ACC112 (cell line): ENCODE results near the gene ETV2.

Source experiments
- H2AFZ ChIP-seq: fragments of 200-600 bp; sonication (generic); one replicate; pipeline ENCODE4 v1.6.0; 2017; ENCODE audit warnings: antibody characterized with exemption, low read length; ENCODE audit not compliant: unreplicated experiment
- H3K27ac ChIP-seq: fragments of 200-600 bp; sonication (generic); 2 replicates; pipeline ENCODE4 v1.5.1; 2014; ENCODE audit warnings: low read depth, mild to moderate bottlenecking, antibody characterized with exemption, low read length, moderate library complexity
- H3K27me3 ChIP-seq: fragments of 200-600 bp; sonication (generic); 2 replicates; pipeline ENCODE4 v1.6.1; 2014; ENCODE audit warnings: mild to moderate bottlenecking, antibody characterized with exemption, low read length, moderate library complexity, mixed read lengths; ENCODE audit not compliant: insufficient read depth
- H3K36me3 ChIP-seq: fragments of 200-600 bp; sonication (generic); 2 replicates; pipeline ENCODE4 v1.6.1; 2016; ENCODE audit warnings: mild to moderate bottlenecking, antibody characterized with exemption, low read length, moderate library complexity, mixed read lengths; ENCODE audit not compliant: insufficient read depth
- H3K4me1 ChIP-seq: fragments of 200-600 bp; sonication (generic); one replicate; pipeline ENCODE4 v1.6.1; 2016; ENCODE audit warnings: low read length, mixed read lengths; ENCODE audit not compliant: insufficient read depth, unreplicated experiment, control insufficient read depth
- H3K4me3 ChIP-seq: fragments of 200-600 bp; sonication (generic); 2 replicates; pipeline ENCODE4 v1.5.1; 2014; ENCODE audit warnings: mild to moderate bottlenecking, low read depth, low read length
- H3K79me2 ChIP-seq: fragments of 200-600 bp; sonication (generic); one replicate; pipeline ENCODE4 v1.6.0; 2016; ENCODE audit warnings: low read length; ENCODE audit not compliant: control insufficient read depth, unreplicated experiment, insufficient read depth

ETV2 gene

DNA sequence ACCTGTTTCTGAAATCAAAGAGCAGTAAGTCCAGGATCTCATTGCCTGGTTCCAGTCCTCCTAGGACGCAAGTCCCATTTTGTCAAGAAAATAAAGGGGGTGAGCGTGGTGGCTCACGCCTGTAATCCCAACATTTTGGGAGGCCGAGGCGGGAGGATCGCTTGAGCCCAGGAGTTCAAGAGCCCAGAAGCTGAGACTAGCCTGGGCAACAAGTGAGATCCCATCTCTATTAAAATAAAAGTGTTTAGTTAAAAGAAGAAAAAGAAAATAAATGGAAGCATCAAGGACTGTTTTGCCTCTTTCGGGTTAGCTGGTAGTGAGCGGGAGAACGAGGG lies 29.4 kb upstream of the ETV2 start:
- Histone ChIP-seq H3K4me3 (peak overlapping the region; percentile 92), H3K4me1 (no peaks in the 10 kb centered on the region), H3K27me3 (no peaks in the 10 kb centered on the region), H3K36me3 (no peaks in the 10 kb centered on the region), H3K27ac (no peak overlapping the region), H3K79me2 (no peaks in the 10 kb centered on the region), H2AFZ (peak overlapping the region; percentile 57)

DNA sequence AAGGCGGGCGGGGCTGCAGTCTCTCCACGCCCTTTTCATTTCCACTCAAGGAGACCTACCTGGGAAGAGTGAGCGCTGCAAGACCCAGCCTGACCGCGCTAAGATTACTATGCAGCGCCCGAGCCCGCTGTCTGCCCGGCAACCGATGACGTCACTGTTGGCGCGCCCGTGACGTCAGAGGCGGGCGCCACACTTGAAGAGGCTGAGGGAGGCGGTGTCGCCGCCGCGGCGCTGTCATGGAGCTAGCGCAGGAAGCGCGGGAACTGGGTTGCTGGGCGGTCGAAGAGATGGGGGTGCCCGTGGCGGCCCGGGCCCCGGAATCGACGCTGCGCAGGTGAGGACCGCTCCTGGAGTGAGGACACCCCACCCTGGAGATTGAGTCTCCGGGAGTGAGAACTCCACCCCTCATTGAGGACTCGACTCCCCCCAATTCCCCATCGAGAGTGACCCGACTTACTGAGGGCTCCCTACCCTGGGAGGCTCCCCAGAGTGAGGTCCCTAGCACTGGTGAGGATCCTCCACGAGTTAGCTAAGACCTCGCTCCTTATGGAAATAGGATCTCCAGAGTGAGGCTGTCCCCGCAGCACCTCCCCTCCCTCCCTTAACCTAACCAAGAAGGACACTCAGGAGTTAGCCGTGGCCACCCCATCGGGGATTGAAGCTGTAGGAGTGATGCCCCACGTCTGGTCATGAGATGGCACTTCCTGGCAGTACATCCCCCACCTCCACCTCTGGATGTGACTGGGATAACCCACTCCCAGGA lies 28.8 kb upstream of the ETV2 start, which contains the start of gene HAUS5:
HAUS5 (plus strand) TSS at position 177 of the 763 bp plus-strand sequence; CDS start at position 237, 60 bp downstream.
- Histone ChIP-seq H2AFZ (peak within 1 kb of the TSS; percentile 79), H3K27me3 (no peaks in the 10 kb centered on the region), H3K27ac (no peak within 1 kb of the TSS; the same call in 1 of the 2 replicates), H3K4me1 (no peaks in the 10 kb centered on the region), H3K79me2 (no peaks in the 10 kb centered on the region), H3K36me3 (no peaks in the 10 kb centered on the region), H3K4me3 (peak within 1 kb of the TSS; percentile 92)

GRCh38 chr19:35613574-35613973 lies 28.0 kb upstream of the ETV2 start:
- Histone ChIP-seq H3K4me1 (no peaks in the 10 kb centered on the region), H3K27me3 (no peaks in the 10 kb centered on the region), H3K79me2 (no peaks in the 10 kb centered on the region), H3K27ac (no peak overlapping the region), H3K4me3 (peak overlapping the region; percentile 92; the same call in 1 of the 2 replicates), H3K36me3 (no peaks in the 10 kb centered on the region), H2AFZ (no peak overlapping the region)

- H3K4me3 ChIP-seq: no peak overlapping the region
- H2AFZ ChIP-seq: no peak overlapping the region
- no peaks in the 10 kb centered on the region for H3K27me3 ChIP-seq
- H3K4me1 ChIP-seq: no peaks in the 10 kb centered on the region
- H3K27ac ChIP-seq: no peak overlapping the region
- H3K79me2 ChIP-seq: no peaks in the 10 kb centered on the region
- H3K36me3 ChIP-seq: no peaks in the 10 kb centered on the region
Measured at GRCh38 chr19:35615036-35615435, 26.5 kb upstream of the ETV2 start.

- Histone ChIP-seq H3K4me3 (no peak overlapping the region), H3K36me3 (no peaks in the 10 kb centered on the region), H3K79me2 (no peaks in the 10 kb centered on the region), H3K27ac (no peak overlapping the region), H2AFZ (no peak overlapping the region), H3K27me3 (no peaks in the 10 kb centered on the region), H3K4me1 (no peaks in the 10 kb centered on the region)
Measured at GRCh38 chr19:35618857-35619256, 22.7 kb upstream of the ETV2 start.

GRCh38 chr19:35619290-35619923 lies 22.1 kb upstream of the ETV2 start:
- Histone ChIP-seq H3K4me3 (no peak overlapping the region), H3K79me2 (no peaks in the 10 kb centered on the region), H2AFZ (no peak overlapping the region), H3K27me3 (no peaks in the 10 kb centered on the region), H3K4me1 (no peaks in the 10 kb centered on the region), H3K27ac (no peak overlapping the region), H3K36me3 (no peaks in the 10 kb centered on the region)

GRCh38 chr19:35620001-35620400 lies 21.5 kb upstream of the ETV2 start:
- Histone ChIP-seq H3K79me2 (no peaks in the 10 kb centered on the region), H3K27ac (no peak overlapping the region), H3K36me3 (no peaks in the 10 kb centered on the region), H2AFZ (no peak overlapping the region), H3K4me3 (no peak overlapping the region), H3K4me1 (no peaks in the 10 kb centered on the region), H3K27me3 (no peaks in the 10 kb centered on the region)

GRCh38 chr19:35621708-35622107 lies 19.8 kb upstream of the ETV2 start:
- no peaks in the 10 kb centered on the region for H3K36me3 ChIP-seq

GRCh38 chr19:35622750-35623149 lies 18.8 kb upstream of the ETV2 start:
- Histone ChIP-seq H3K4me1 (no peaks in the 10 kb centered on the region), H3K36me3 (no peaks in the 10 kb centered on the region), H3K79me2 (no peaks in the 10 kb centered on the region), H3K27me3 (no peaks in the 10 kb centered on the region), H3K27ac (no peak overlapping the region), H3K4me3 (no peak overlapping the region), H2AFZ (no peak overlapping the region)

More at GRCh38 chr19:35621708-35622107, 19.8 kb upstream of the ETV2 start:
- H3K4me1 ChIP-seq: no peaks in the 10 kb centered on the region
- H2AFZ ChIP-seq: no peak overlapping the region
- H3K79me2 ChIP-seq: no peaks in the 10 kb centered on the region
- H3K27me3 ChIP-seq: no peaks in the 10 kb centered on the region
- no peak overlapping the region for H3K4me3 ChIP-seq
- no peak overlapping the region for H3K27ac ChIP-seq

DNA sequence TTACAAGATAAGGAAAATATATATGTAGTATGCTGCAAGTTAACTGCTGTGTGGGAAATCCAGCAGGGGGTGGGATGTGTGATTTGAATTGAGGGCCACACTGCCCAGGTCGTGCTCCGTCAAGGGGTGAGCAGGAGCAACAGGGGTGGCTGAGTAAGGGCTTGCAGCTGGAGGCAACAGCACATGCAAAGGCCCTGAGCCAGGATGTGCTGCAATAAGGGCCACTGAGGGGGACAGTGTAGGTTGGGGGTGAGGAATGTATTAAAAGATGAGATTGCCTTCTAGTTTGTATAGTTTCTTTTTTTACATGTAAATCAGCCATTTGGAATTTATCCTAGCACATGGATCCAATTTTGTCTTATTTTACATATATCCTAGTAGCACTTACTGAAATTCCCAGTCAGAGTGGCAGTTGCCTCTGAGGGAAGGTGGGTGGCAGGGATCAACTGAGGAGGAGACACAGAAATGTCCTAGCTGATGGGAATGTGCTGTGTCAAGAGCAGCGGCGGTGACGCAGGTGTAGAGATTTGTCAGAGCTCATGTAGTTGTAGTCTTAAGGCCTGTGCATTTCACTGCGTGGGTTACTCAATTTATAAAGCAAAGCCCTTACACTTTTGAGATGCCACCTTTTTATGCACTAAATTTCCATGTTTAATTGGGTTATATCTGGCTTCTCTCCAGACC lies 18.1 kb upstream of the ETV2 start:
- Histone ChIP-seq H3K27me3 (no peaks in the 10 kb centered on the region), H3K4me1 (no peaks in the 10 kb centered on the region), H3K79me2 (no peaks in the 10 kb centered on the region), H3K27ac (no peak overlapping the region), H3K4me3 (no peak overlapping the region), H3K36me3 (no peaks in the 10 kb centered on the region), H2AFZ (no peak overlapping the region)

DNA sequence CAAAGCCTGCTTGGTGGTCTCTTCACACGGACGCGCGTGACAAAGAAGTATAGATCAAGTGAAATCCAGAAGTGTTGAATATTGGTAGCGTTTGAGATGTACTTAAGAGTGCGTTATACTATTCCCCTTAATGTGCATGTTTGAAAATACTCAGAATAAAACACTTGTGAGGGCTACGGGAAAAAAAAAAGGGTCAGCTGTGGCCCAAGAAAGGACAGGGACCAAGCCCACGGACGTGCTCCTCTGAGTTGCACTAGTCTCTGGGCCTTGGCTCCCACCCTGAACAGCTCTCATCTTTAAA lies 13.3 kb upstream of the ETV2 start:
- H3K36me3 ChIP-seq: no peaks in the 10 kb centered on the region
- H2AFZ ChIP-seq: no peak overlapping the region
- H3K27ac ChIP-seq: peak overlapping the region; percentile 67

More for the DNA sequence above, 13.3 kb upstream of the ETV2 start:
- Histone ChIP-seq H3K4me3 (peak overlapping the region; percentile 95), H3K4me1 (no peaks in the 10 kb centered on the region), H3K79me2 (peaks cover 8% of the 10 kb centered on the region), H3K27me3 (no peaks in the 10 kb centered on the region)
